Stimulated activated CD8-positive, alpha-beta memory T cell treated with anti-CD3 and anti-CD28 coated beads, Interleukin-4, amount 100 ng/mL, for 48 hours (primary cell): ENCODE results near the gene COL18A1.
"Not testable (repeated sequence)": the region's sequence is repeated elsewhere in the genome, so short reads cannot be mapped to it uniquely, and the experiment has no call there.

ENCODE experiments used
- DNase-seq: peaks from one replicate; pipeline ENCODE4 v3.0.0-alpha.2; 2020

COL18A1 gene

GRCh38 chr21:45367402-45368351 is 37.3 kb upstream of the COL18A1 start:
- DNase-seq, result no peak

- not testable (repeated sequence) for DNase-seq
Observed at GRCh38 chr21:45369018-45369417, 35.9 kb upstream of the COL18A1 start.

DNA sequence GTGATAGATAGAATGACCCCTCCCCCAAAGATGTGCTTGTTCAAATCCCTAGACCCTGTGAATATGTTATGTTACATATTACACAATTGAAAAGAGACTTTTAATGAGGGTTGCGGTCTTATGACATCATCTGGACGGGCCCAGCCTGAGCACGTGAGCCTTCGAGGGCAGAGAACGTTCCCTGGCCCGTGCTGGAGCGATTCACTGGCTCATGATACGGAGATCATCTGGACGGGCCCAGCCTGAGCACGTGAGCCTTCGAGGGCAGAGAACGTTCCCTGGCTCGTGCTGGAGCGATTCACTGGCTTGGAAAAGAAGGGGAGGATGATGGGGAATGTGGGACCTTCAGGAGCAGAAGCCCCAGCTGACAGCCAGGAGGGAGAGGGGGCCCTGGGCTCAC is 34.4 kb upstream of the COL18A1 start:
- no peak for DNase-seq

DNA sequence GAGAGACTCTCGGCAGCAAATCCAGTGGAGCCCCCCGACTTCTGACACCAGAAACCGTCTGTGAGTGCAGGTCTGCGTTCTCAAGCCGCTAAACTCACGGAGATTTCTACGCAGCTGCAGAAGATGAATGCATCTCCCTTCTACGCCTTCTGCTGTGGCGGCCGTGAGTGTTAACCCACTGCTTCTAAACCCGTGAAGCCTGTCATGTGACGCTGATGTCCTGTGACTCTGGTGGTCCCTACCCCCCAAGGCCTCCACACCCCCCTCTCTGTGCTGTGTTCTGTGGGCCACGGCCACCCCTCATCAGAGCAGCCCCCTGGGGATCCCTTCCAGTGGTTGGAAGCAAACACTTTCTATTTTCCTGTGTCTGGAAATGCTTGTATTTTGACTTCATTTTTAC is 33.9 kb upstream of the COL18A1 start:
- no peak for DNase-seq

DNA sequence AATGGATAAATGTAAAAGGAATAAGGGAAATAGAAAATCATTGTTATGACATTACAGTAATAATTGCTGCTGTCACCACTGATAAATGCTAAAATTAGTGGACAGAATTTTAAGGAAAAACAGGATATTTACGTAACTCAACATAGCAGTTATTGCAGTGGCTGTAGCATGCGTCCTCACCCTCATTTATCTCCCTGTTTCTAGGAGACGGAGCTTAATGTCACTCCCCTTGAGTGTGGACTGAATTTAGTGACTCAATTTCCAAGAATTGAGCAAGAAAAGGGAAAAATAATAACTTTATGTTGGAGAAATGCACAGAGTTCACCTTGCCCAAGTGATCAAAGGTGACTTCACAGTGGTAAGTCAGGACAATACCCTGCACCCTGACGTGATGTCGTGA is 33.3 kb upstream of the COL18A1 start:
- DNase-seq, result no peak

- DNase-seq, result no peak
Observed at GRCh38 chr21:45372732-45373355, 32.1 kb upstream of the COL18A1 start.

DNA sequence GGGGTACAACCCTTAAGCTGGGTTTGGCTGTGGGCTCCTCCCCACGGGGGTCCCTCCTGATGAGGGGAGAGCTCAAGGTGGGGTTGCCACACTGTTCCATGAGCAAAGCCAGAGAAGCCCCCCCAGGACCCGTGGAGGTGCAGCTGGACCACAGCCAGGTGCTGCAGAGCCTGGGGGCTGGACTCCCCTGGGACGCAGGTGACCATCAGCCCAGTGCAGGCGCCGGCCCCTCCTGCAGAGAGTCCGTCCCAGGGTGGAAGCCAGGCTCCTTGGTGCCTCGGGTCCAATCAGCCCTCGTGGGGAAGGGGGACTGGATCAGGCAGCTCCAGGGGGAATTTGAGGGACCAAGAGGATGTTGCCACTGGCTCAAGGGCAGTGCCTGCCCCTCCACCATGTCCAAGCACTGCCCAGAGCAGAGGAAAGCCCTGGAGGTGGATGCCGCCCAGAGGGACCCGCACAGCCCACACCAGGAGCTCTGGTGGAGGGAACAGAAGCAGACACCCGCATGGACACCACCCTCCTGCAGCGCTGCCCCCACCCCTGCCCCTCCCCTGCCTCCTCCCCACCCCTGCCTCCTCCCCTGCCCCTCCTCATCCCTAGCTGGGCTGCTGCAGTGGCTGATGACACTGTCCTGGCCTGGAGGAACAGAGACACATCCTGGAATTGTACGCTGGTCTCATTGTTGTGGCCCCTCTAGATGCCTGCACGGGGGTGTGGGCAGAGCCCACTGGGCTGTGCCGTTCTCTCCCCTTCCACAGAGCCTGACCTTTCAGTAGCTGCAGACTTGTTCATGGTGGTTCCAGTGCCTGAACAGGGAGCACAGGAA is 30.8 kb upstream of the COL18A1 start:
- no peak for DNase-seq

DNA sequence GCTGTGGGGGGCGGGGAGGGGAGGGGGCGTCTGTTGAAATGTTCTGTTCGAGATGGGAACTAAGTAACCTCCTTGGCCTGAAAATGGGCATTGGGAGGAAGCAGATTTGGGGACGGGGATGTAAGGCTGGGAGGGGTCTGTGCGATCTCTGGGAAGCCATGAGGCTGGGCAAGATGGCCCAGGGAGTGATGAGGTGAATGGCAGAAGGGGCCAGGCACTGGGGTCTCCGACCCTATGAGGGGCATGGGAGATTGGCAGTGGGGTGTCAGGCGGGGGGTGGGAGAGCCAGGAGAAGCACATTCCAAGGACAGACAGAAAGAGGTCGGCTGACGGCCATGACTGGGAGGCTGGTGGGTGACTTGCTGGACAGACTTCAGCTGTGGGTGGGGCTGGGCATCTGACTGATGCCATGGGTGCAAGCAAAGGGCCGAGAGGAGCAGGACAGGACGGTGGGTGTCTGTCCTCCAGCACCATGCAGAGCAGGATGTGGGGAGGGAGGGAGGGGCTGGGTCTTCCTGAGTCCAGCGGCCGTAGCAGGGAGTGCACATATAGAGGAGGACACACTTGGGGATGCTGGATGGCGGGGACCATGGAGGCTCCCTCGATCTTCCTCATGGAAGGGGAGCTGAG is 30.0 kb upstream of the COL18A1 start:
- DNase-seq, result no peak

DNA sequence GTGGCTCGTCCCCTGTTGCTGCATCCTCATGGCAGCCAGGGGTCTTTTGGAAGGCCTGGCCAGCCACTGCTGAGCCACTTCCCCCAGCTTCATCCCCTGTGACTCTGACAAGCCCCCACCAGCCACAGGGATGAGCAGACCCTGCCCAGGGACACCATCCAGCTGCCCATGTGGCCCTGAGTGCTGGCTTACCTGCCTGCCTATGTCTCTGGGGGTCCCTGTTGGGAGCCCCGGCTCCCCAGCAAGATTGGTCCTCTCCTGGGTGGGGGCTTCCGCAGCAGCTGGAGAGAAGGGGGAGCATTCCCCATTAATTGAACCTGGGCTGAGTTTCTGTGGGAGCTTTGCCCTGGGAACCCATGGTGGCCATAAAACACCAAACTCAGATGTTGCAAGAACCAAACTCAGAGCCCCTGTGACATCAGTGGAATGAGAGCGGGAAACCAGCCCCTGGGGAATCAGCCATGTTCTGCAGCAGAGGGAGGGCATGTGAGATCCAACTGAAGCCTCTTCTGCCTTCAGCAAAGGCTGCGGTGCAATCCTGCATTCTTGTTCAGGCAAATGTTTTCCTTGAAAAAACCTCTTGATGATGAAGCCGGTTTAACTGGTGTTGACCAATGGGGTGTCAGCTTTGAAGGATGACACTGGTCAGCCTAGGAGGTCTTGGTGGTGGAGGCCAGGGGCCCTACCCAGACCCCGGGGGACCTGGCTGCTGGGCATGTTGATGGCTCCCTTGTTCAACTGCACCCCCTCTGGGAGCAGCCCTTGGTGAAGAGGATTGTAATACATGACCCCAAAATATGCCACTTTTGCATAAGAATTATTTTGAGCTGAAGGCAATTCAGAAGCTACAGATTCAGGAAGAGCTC is 28.3 kb upstream of the COL18A1 start:
- no peak for DNase-seq

DNA sequence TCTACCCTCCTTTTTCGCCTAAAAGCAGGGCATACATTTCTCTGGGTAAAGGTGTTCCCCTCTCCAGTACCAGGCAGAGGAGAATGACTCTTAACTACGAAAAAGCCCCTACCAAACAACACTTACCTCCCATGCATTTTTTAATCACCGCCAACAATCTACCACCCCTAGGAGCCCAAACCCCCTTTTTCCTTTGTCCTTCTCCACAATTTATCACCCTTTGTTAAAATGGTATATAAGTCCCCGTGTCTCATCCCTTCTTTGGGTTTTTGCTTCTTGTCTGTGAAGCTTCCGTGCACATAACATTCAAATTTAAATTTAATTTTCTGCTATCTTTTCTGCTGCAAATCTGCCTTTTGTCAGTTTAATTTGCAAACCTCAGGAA is 27.6 kb upstream of the COL18A1 start:
- DNase-seq, result no peak

GRCh38 chr21:45377866-45378257 is 27.1 kb upstream of the COL18A1 start:
- DNase-seq, result no peak

DNA sequence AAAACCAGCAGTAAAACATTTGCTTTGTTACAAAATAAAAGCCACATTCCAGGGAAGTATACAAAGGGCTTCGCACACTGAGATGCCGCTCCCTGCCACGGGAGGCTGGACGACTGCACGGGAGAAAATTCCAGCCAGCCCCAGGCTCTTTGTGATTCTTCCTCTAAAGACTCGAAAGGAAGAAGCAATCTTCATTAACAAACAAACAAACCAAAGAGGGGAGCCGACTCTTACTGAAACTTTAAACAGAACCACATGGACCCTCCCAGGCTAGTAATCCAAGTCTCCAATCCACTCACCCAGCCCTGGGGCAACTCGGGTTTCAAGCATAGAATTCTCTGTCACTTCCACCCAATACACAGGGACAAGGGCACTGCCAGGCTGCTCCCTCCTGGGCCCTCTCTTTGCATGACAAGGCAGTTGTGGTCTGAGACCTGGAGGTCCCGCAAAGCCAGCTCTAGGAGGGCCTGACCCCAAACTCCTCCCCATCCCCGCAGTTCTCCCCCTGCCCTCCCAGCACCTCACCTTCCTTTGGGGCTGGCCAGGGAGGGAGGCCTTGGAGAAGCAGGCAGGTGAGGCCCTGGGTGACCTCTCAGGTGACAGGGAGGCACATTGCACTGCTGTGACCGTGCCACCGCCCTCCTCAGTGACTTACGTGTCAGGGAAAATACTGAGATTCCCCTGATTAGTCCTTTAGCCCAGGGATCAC is 26.6 kb upstream of the COL18A1 start:
- no peak for DNase-seq

DNA sequence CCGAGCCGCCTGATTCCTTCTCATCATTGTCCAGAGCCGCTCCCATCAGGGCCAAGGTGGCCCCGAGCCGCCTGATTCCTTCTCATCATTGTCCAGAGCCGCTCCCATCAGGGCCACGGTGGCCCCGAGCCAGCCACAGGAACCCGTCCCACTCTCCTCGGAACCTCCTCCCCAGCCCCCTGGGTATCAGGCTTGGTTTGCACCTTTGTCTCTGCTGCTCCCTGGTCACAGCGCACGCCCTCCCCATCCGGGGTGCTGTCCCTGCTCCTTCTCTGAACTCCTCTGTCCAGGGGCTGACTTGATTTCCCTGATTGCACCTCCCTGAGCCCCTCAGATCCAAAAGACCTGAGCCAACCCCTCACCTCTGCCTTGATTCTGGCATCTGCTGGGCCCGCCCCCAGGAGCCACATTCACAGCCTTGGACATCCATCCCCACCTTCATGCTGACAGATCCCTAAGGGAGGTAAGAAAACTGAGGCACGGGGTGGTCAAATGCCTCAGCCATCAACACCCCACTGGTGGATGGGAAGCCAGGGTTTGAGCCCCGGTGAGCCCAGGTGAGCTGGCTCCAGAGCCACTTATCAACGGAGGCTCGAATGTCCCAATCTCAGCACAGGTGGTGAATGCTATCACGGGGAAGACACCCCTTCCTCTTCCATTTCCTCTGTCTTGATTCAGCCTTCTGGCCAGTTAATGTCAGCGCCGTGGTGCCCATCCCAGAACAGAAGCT is 25.6 kb upstream of the COL18A1 start:
- no peak for DNase-seq

GRCh38 chr21:45379901-45380330 is 25.0 kb upstream of the COL18A1 start:
- DNase-seq, result no peak

DNA sequence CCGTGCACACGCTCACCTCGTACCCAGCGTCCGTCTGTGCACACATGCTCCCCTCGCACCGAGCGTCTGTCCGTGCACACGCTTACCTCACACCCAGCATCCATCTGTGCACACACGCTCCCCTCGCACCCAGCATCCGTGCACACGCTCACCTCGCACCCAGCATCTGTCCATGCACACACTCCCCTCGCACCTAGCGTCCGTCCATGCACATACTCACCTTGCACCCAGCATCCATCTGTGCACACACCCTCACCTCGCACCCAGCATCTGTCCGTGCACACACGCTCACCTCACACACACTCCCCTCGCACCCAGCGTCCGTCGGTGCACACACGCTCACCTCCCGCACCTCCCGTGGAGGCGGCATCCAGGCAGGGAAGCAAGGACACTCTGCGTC is 24.4 kb upstream of the COL18A1 start:
- no peak for DNase-seq

- DNase-seq, result no peak
Observed at GRCh38 chr21:45381036-45381787, 23.8 kb upstream of the COL18A1 start.

DNA sequence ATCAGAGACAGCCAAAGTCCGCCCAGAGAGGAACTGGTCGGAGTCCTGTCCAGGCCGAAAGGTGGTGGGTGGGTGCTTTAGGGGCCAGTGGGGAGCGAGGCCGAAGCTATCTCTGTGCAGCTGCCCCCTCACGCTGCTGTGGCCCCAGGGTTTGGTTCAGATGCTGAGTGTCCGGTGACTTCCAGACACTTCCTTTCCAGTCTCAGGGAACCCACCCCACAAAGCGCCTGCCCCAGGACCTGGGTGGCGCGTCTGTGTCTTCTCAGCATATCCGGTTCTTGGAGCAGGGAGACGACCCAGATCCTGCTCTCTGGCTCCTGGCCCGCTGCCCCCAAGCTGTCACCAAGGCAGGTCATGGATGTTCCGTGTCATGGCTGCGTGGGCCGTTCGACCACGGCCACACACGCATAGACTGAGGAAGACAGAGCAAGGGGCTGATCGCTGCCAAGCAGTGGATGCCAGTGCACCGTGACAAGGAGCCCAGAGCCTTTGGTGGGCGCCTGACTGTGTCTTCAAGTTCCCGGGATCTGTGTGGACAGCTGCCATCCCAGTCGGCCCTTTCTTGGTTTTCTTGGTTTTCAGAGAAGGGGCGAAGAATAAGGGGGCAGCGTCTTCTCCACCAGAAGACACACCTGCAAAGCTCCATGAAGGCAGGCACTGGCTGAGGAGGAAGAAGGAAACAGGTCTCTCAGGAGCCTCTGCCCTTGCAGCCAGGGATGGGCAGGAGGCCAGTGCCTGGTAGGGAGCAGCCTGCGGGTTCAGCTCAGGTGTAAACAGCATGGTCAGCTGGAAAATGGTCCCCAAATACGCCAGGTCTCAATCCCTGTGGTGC is 22.9 kb upstream of the COL18A1 start:
- no peak for DNase-seq

DNA sequence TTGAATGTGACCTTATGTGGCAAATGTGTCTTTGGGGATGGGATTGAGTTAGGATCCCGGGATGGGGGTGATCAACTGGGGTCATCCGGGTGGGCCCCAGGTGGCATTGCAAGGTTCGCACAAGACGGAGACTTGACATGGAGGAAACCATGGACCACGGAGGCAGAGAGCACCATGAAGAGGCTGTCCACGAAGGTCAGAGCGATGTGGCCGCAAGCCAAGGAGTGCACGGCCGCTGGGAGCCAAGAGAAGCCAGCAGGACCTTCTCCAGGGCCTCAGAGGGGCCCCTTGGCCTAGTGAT is 22.3 kb upstream of the COL18A1 start:
- DNase-seq, result no peak

DNA sequence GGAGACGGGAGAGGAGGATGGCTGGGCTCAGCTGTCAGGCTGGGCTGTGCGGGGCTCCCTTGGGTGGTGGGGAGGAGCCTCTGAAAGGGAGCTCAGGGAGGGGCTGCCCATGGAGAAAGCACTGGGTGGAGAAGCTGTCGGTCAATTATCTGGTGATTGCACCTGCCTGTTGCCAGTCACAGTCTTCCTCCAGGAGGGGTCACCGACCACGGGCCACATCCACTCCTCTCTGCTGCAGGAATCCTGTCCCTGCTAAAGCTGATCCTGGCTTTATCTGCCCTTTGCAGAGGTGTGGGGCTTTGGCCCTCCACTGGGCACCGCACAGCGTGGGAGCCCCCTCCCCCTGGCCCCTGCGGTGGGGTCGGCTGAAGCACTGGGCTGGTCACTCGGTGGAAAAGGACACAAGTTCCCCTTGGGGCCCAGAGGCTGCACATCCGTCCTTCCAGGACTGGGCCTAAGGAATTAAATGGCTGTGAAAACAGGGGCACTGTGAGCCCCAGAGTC is 21.8 kb upstream of the COL18A1 start:
- no peak for DNase-seq
